Fibroblast of villous mesenchyme (primary cell): Measurements from ENCODE around the gene AMTN. TPM values are rescaled to one million over a fixed set of nuclear protein-coding genes. Genes with fewer than 3 reads are reported as not detected.

Experiments
- DNase-seq: peaks from one replicate; pipeline ENCODE4 v3.0.0-alpha.2; 2010; ENCODE audit warnings: low read depth
- H3K4me3 ChIP-seq: 2 replicates; pipeline ENCODE4 v1.5.1; 2011; ENCODE audit warnings: low read depth, mild to moderate bottlenecking, low read length
- CTCF ChIP-seq: IDR thresholded peaks from 2 replicates; pipeline ENCODE4 v1.5.1; 2012; ENCODE audit warnings: low read depth, mild to moderate bottlenecking, low read length; ENCODE audit not compliant: insufficient read depth
- total RNA-seq: library from RNA; depleted of rRNA; stranded (reverse); fragments of >200 nt; gene quantifications from 2 replicates; pipeline ENCODE4 v1.2.3, GENCODE V29; 2012

Gene AMTN
- total RNA-seq, 1 donor: not detected

DNA sequence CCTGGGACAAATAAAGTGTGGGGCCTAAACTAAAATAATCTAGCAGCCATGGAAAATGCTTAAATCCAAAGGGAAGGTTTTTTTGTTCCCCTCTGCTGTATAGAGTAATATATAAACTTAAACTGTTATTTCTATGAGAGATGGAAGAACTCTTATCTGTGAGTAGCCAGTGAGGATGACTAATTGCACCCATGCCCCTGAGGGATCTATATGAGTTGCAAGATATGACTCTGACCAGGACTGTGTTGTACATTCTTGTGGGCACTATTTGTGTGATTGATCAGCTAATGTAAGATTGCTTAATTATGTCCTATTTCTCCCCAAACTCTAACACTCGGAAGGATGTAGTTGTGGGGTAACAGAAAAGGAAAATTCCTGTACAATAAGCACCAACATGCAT lies 38.5 kb downstream of the AMTN start:
- TF ChIP-seq CTCF: no peak
- H3K4me3 ChIP-seq: no peak overlapping the region
- DNase-seq: peak; percentile 25

- H3K4me3 ChIP-seq: no peak overlapping the region
- peak; percentile 78 for TF ChIP-seq CTCF
- peak; percentile 53 for DNase-seq
Observed at GRCh38 chr4:70559211-70559830, 41.0 kb downstream of the AMTN start.

- no peak for TF ChIP-seq CTCF
- no peak for DNase-seq
- no peak overlapping the region for H3K4me3 ChIP-seq
Observed at GRCh38 chr4:70559924-70560323, 41.6 kb downstream of the AMTN start.

GRCh38 chr4:70564033-70564432 lies 45.7 kb downstream of the AMTN start:
- no peak for DNase-seq
- no peak for TF ChIP-seq CTCF
- H3K4me3 ChIP-seq: no peak overlapping the region

GRCh38 chr4:70570796-70571195 lies 52.4 kb downstream of the AMTN start:
- DNase-seq: no peak
- H3K4me3 ChIP-seq: no peak overlapping the region
- no peak for TF ChIP-seq CTCF

GRCh38 chr4:70571772-70572171 lies 53.4 kb downstream of the AMTN start:
- TF ChIP-seq CTCF: no peak
- no peak for DNase-seq
- no peak overlapping the region for H3K4me3 ChIP-seq

DNA sequence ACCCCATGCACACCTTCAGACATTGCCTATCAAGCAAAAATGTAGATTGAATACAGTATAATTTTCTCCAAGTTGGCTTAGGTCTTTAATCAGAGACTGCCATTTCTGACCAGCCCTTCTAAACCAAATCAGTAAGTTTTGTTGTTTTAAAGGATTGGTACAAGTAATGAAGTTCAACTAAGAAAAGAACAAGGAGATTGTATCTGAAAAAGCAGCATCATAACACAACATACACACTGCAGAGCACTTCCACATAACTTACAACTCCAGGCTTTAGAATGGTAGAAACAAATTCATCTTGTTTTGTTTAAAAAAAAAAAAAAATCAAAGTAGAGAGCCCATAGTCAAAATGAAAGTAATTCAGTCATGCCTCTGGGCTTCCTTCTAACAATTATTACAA lies 57.6 kb downstream of the AMTN start:
- no peak for TF ChIP-seq CTCF
- DNase-seq: no peak
- H3K4me3 ChIP-seq: no peak overlapping the region
